CD14-positive monocyte (primary cell): ENCODE data around the gene BEND4. TPM values are rescaled to one million over a fixed set of nuclear protein-coding genes. Genes with fewer than 3 reads are reported as not detected.

Source experiments
- DNase-seq, 3 donors: peaks; one replicate each; pipeline ENCODE4 v3.0.0-alpha.2; 2011 to 2022
- H2AFZ ChIP-seq: 2 replicates; pipeline ENCODE4 v1.6.0; 2012; ENCODE audit warnings: mild to moderate bottlenecking, low read depth, low read length, inconsistent platforms; ENCODE audit not compliant: insufficient read depth, poor library complexity, severe bottlenecking
- H3K27ac ChIP-seq, 2 donors: 1 replicate in 1 of 2; 2 replicates in 1 of 2; pipeline ENCODE4 v1.5.1; 2012 to 2013; ENCODE audit warnings: low read length in 2 of 2, control low read depth in 1 of 2, inconsistent platforms in 1 of 2, low read depth in 1 of 2, mild to moderate bottlenecking in 1 of 2
- H3K27me3 ChIP-seq, 2 donors: one replicate each; pipeline versions ENCODE4 v1.6.0 to v1.6.1; 2011 to 2013; ENCODE audit warnings: low read length in 2 of 2; ENCODE audit not compliant: control insufficient read depth in 2 of 2, insufficient read depth in 2 of 2
- H3K36me3 ChIP-seq, 2 donors: replicated peaks in 1 of 2; 1 replicate in 1 of 2; 2 replicates in 1 of 2; pipeline versions ENCODE4 v1.5.1 to v1.6.1; 2012 to 2013; ENCODE audit warnings: low read length in 2 of 2, control low read depth in 1 of 2, inconsistent platforms in 1 of 2, mild to moderate bottlenecking in 1 of 2; ENCODE audit not compliant: insufficient read depth in 2 of 2, control insufficient read depth in 1 of 2
- H3K4me1 ChIP-seq, 2 donors: 1 replicate in 1 of 2; 2 replicates in 1 of 2; pipeline versions ENCODE4 v1.5.1 to v1.6.1; 2012 to 2013; ENCODE audit warnings: low read length in 2 of 2, control low read depth in 1 of 2, inconsistent platforms in 1 of 2, mild to moderate bottlenecking in 1 of 2, moderate library complexity in 1 of 2; ENCODE audit not compliant: insufficient read depth in 2 of 2, control insufficient read depth in 1 of 2
- H3K4me2 ChIP-seq: replicated peaks from 2 replicates; pipeline ENCODE3; 2012; ENCODE audit warnings: low read length, moderate library complexity, mild to moderate bottlenecking; ENCODE audit not compliant: poor library complexity, severe bottlenecking; ENCODE audit errors: extremely low read depth
- H3K4me3 ChIP-seq, 3 experiments: fragments of 200-600 bp in 1 of 3; sonication (generic) in 1 of 3; replicated peaks in 1 of 3; 1 replicate in 2 of 3; 2 replicates in 1 of 3; pipeline ENCODE4 v1.5.1; 2011 to 2013; ENCODE audit warnings: low read length in 3 of 3, mild to moderate bottlenecking in 3 of 3, control low read depth in 2 of 3, low read depth in 2 of 3, inconsistent platforms in 1 of 3, moderate library complexity in 1 of 3
- H3K79me2 ChIP-seq: 2 replicates; pipeline ENCODE4 v1.6.0; 2012; ENCODE audit warnings: mild to moderate bottlenecking, control low read depth, inconsistent platforms, low read length, moderate library complexity; ENCODE audit not compliant: insufficient read depth
- H3K9ac ChIP-seq: 2 replicates; pipeline ENCODE4 v1.6.0; 2017; ENCODE audit warnings: low read length, mild to moderate bottlenecking; ENCODE audit not compliant: insufficient read depth, poor library complexity, severe bottlenecking
- H3K9me3 ChIP-seq, 2 donors: replicated peaks in 1 of 2; 1 replicate in 1 of 2; 2 replicates in 1 of 2; pipeline versions ENCODE4 v1.5.1 to v1.6.1; 2012 to 2013; ENCODE audit warnings: low read length in 2 of 2, control low read depth in 1 of 2; ENCODE audit not compliant: control insufficient read depth in 1 of 2, insufficient read depth in 1 of 2
- H4K20me1 ChIP-seq: 2 replicates; pipeline ENCODE4 v1.6.0; 2012; ENCODE audit warnings: mild to moderate bottlenecking, low read length, control low read depth, moderate library complexity; ENCODE audit not compliant: insufficient read depth
- H3K27ac Mint-ChIP-seq, 7 donors: one replicate each; pipeline ENCODE4 v1.8.0; 2020; ENCODE audit warnings: mild to moderate bottlenecking in 7 of 7, mixed read lengths in 7 of 7, moderate library complexity in 6 of 7, inconsistent platforms in 2 of 7
- H3K27me3 Mint-ChIP-seq, 3 donors: one replicate each; pipeline ENCODE4 v1.8.0; 2021 to 2022; ENCODE audit warnings: low read depth in 3 of 3, mild to moderate bottlenecking in 3 of 3, mixed read lengths in 3 of 3, moderate library complexity in 3 of 3, inconsistent platforms in 1 of 3
- H3K36me3 Mint-ChIP-seq, 2 donors: one replicate each; pipeline ENCODE4 v1.8.0; 2020; ENCODE audit warnings: mixed read lengths in 2 of 2, inconsistent platforms in 1 of 2, mild to moderate bottlenecking in 1 of 2
- H3K4me1 Mint-ChIP-seq: one replicate; pipeline ENCODE4 v1.8.0; 2020; ENCODE audit warnings: mild to moderate bottlenecking, mixed read lengths
- H3K4me3 Mint-ChIP-seq, 2 donors: one replicate each; pipeline ENCODE4 v1.8.0; 2020; ENCODE audit warnings: mild to moderate bottlenecking in 2 of 2, mixed read lengths in 2 of 2, moderate library complexity in 1 of 2
- H3K9me3 Mint-ChIP-seq, 7 donors: one replicate each; pipeline ENCODE4 v1.8.0; 2020 to 2022; ENCODE audit warnings: mixed read lengths in 7 of 7, mild to moderate bottlenecking in 6 of 7, moderate library complexity in 6 of 7, inconsistent platforms in 2 of 7
- CTCF ChIP-seq: fragments of 200-600 bp; IDR thresholded peaks from one replicate; pipeline ENCODE4 v1.8.0; 2022; ENCODE audit warnings: antibody characterized with exemption, mild to moderate bottlenecking
- WGBS: methylation state at CpG from one replicate; pipeline ENCODE4 v1.1.5; 2013; ENCODE audit warnings: missing lambda C conversion rate; ENCODE audit not compliant: insufficient coverage; 5-methylcytosine and 5-hydroxymethylcytosine counted together
- intact Hi-C, 2 donors: fragments of 100-400 bp; cut with micrococcal nuclease; formaldehyde crosslinking; loops; one replicate each; pipeline versions ENCODE4 v1.15.0 to v1.15.1; 2023
- polyA plus RNA-seq, 3 donors: library from polyadenylated mRNA; depleted of rRNA in 1 of 3; unstranded in 2 of 3; stranded (reverse) in 1 of 3; fragments of 300-500 nt in 2 of 3; fragments of >200 nt in 1 of 3; fragmentation: Illumina TruSeq in 2 of 3; gene quantifications; 1 replicate in 2 of 3; 2 replicates in 1 of 3; pipeline ENCODE4 v1.2.3, GENCODE V29; 2012 to 2021

The BEND4 gene
- polyA plus RNA-seq, 3 donors, result 0.07 to 0.12 TPM; not detected in 1

- H3K36me3 Mint-ChIP-seq, result no peaks in the 10 kb centered on the region
- H3K36me3 ChIP-seq, result no peaks in the 10 kb centered on the region
Observed at GRCh38 chr4:42172921-42173320, 20.5 kb upstream of the BEND4 start.

GRCh38 chr4:42172128-42172790 lies 19.8 kb upstream of the BEND4 start:
- no peaks in the 10 kb centered on the region for H3K4me1 Mint-ChIP-seq
- no peak overlapping the region for H3K27ac Mint-ChIP-seq
- intact Hi-C loops, result no loop called here

More at GRCh38 chr4:42172921-42173320, 20.5 kb upstream of the BEND4 start:
- Histone ChIP-seq H3K4me1 (no peaks in the 10 kb centered on the region), H3K79me2 (no peaks in the 10 kb centered on the region), H3K27ac (no peak overlapping the region), H3K9me3 (no peaks in the 10 kb centered on the region), H3K9ac (no peak overlapping the region), H3K4me2 (no peak overlapping the region), H2AFZ (no peak overlapping the region), H3K4me3 (no peak overlapping the region), H3K27me3 (no peaks in the 10 kb centered on the region), H4K20me1 (no peaks in the 10 kb centered on the region)
- peaks cover 0 to 2% (median 0%) of the 10 kb centered on the region in 3 donors for H3K27me3 Mint-ChIP-seq
- no peak for TF ChIP-seq CTCF
- no peak for DNase-seq
- intact Hi-C loops, result no loop called here
- no peaks in the 10 kb centered on the region for H3K4me1 Mint-ChIP-seq
- no peak overlapping the region for H3K27ac Mint-ChIP-seq
- 100% methylated on average over 1 of the region's 2 CpGs for WGBS
- no peak overlapping the region for H3K4me3 Mint-ChIP-seq
- peaks cover 0 to 13% (median 3%) of the 10 kb centered on the region in 7 donors for H3K9me3 Mint-ChIP-seq

More at GRCh38 chr4:42172128-42172790, 19.8 kb upstream of the BEND4 start:
- 94% methylated on average over 4 of the region's 5 CpGs for WGBS
- Mint-ChIP-seq H3K9me3 (peaks cover 0 to 8% (median 3%) of the 10 kb centered on the region in 7 donors), H3K27me3 (no peaks in the 10 kb centered on the region), H3K4me3 (no peak overlapping the region), H3K36me3 (no peaks in the 10 kb centered on the region)
- Histone ChIP-seq H3K9me3 (no peaks in the 10 kb centered on the region), H2AFZ (no peak overlapping the region), H3K4me3 (no peak overlapping the region), H3K9ac (no peak overlapping the region), H3K79me2 (no peaks in the 10 kb centered on the region), H3K27ac (no peak overlapping the region), H4K20me1 (no peaks in the 10 kb centered on the region), H3K36me3 (no peaks in the 10 kb centered on the region), H3K27me3 (no peaks in the 10 kb centered on the region), H3K4me1 (no peaks in the 10 kb centered on the region), H3K4me2 (no peak overlapping the region)
- TF ChIP-seq CTCF, result no peak
- DNase-seq, result no peak
